ENCODE measurements around the gene RAB5A.

- TF ChIP-seq CTCF (IDR thresholded peaks at IDR 0.05) = no peak
- TF ChIP-seq POLR2A (IDR thresholded peaks at IDR 0.05) = no peak
Measured at GRCh38 chr3:19903649-19904048, 43.2 kb upstream of the RAB5A start.

Data from right lobe of liver (tissue), 4 donors.